RWPE2 (cell line): ENCODE measurements around the gene DPEP1.

Source experiments
- ATAC-seq: fragments of 200-7000 bp; cut with Tn5 transposase; 3 replicates; pipeline ENCODE4 v1.9.1; 2021; ENCODE audit warnings: low read depth
- DNase-seq: peaks from one replicate; pipeline ENCODE4 v3.0.0-alpha.2; 2020; ENCODE audit warnings: low spot score
- H3K27ac ChIP-seq: fragments of 450-650 bp; 2 replicates; pipeline ENCODE4 v1.5.1; 2017; ENCODE audit warnings: mild to moderate bottlenecking; ENCODE audit not compliant: poor library complexity, severe bottlenecking
- H3K27me3 ChIP-seq: fragments of 250-450 bp; sonication (Bioruptor Pico); 2 replicates; pipeline ENCODE4 v1.5.1; 2021; ENCODE audit warnings: mild to moderate bottlenecking, moderate library complexity; ENCODE audit not compliant: insufficient read depth, poor library complexity, severe bottlenecking
- H3K36me3 ChIP-seq: fragments of 250-450 bp; sonication (Bioruptor Pico); 2 replicates; pipeline ENCODE4 v1.5.1; 2020; ENCODE audit warnings: low read depth, mild to moderate bottlenecking, moderate library complexity
- H3K4me1 ChIP-seq: fragments of 250-450 bp; sonication (Bioruptor Pico); 2 replicates; pipeline ENCODE4 v1.5.1; 2021; ENCODE audit warnings: mild to moderate bottlenecking, moderate library complexity; ENCODE audit not compliant: insufficient read depth, poor library complexity, severe bottlenecking
- H3K4me3 ChIP-seq: fragments of 250-450 bp; sonication (Bioruptor Pico); 2 replicates; pipeline ENCODE4 v1.5.1; 2021; ENCODE audit warnings: mild to moderate bottlenecking, moderate library complexity; ENCODE audit not compliant: severe bottlenecking
- H3K9me3 ChIP-seq: fragments of 250-450 bp; sonication (Bioruptor Pico); 2 replicates; pipeline ENCODE4 v1.5.1; 2021; ENCODE audit warnings: mild to moderate bottlenecking, moderate library complexity; ENCODE audit not compliant: severe bottlenecking
- CTCF ChIP-seq: fragments of 450-650 bp; IDR thresholded peaks from one replicate; pipeline ENCODE4 v1.5.1; 2017; ENCODE audit warnings: mild to moderate bottlenecking, moderate library complexity; ENCODE audit not compliant: poor library complexity, severe bottlenecking

The DPEP1 gene

DNA sequence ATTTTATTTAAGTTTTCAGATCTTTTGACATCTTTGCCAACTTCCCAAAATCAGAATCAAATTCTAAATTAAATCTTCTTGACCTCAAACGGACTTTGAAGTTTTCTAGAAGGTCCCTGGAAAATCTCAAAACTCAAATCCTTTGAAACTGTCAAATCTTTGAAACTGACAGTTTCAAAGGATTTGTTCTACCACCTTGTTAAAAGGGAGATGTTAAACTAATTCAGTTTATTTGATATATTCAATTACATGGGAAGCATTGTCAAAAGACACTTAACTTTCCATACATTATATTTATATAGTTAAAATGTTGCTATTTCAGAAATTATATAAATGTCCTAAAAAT, 3.4 kb upstream of the DPEP1 start:
- Histone ChIP-seq H3K27ac (no peak overlapping the region), H3K9me3 (no peaks in the 10 kb centered on the region), H3K4me1 (no peaks in the 10 kb centered on the region), H3K36me3 (no peaks in the 10 kb centered on the region), H3K27me3 (no peaks in the 10 kb centered on the region), H3K4me3 (no peak overlapping the region)
- ATAC-seq: no peak
- DNase-seq: no peak
- no peak for TF ChIP-seq CTCF

- H3K36me3 ChIP-seq: no peaks in the 10 kb centered on the region
- no peak for TF ChIP-seq CTCF
- H3K27me3 ChIP-seq: no peaks in the 10 kb centered on the region
- no peaks in the 10 kb centered on the region for H3K4me1 ChIP-seq
- DNase-seq (peak; percentile 40), ATAC-seq (no peak)
- no peaks in the 10 kb centered on the region for H3K9me3 ChIP-seq
- H3K27ac ChIP-seq: no peak overlapping the region
- H3K4me3 ChIP-seq: no peak overlapping the region
Observed at GRCh38 chr16:89612415-89613166, 851 bp upstream of the DPEP1 start.

- Histone ChIP-seq H3K9me3 (no peaks in the 10 kb centered on the region), H3K4me1 (no peaks in the 10 kb centered on the region), H3K27me3 (no peaks in the 10 kb centered on the region), H3K4me3 (no peak overlapping the region), H3K36me3 (no peaks in the 10 kb centered on the region), H3K27ac (no peak overlapping the region)
- ATAC-seq: no peak
- TF ChIP-seq CTCF: no peak
- DNase-seq: no peak
Observed at GRCh38 chr16:89613954-89614459, 565 bp downstream of the DPEP1 start.

DNA sequence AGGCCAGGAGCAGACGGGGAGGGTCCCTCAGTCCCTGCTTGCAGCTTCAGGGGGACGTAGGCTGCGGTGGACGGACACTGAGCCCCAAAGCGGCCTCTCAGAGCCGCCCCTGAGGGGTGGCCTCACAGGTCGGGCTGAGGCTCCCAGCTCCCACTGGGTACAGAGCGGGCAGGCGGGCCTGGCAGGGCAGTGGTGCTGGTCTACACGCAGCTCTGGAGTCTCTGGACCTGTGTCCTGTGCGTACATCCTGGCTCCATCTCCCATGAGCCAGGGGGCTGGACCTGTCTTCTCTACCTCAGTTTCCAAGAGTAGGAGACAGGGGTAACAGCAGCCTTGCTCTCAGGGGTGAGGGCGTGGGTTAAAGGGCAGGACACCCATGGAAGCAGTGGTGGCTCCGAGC, 1.7 kb downstream of the DPEP1 start:
- DNase-seq: peak; percentile 57

More for the DNA sequence above, 1.7 kb downstream of the DPEP1 start:
- no peak for TF ChIP-seq CTCF
- Histone ChIP-seq H3K27me3 (no peaks in the 10 kb centered on the region), H3K4me3 (no peak overlapping the region), H3K36me3 (no peaks in the 10 kb centered on the region), H3K4me1 (no peaks in the 10 kb centered on the region), H3K9me3 (no peaks in the 10 kb centered on the region), H3K27ac (no peak overlapping the region)
- ATAC-seq: no peak
